ENCODE measurements around the gene HTR3B. TPM values are rescaled to one million over a fixed set of nuclear protein-coding genes. Genes with fewer than 3 reads are reported as not detected.

HTR3B gene
- total and polyA plus RNA-seq, 2 of the 4 experiments (the other 2 are of a cell fraction): not detected

DNA sequence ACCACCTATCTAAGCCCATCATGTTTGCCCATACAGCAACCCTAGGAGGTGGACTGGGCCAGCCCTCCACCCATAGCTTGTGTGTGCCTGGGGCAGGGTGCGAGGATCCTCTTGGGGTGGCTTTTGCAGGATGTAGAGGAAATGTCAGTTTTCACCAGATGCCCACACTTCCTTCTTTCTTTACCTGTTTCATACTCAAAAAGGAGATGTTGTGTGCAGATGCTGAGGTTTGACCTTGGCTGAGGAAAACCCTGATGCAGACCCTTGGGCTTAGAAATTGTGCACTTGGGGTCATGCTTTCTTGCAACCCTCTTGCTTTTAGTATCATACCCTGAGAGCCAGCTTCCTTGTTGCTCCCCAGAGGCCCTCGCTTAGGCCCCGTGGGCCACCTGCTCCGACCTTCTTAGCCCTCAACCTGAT lies 72.5 kb downstream of the HTR3B start:
- H3K4ac ChIP-seq (ENCODE audit: low read depth, low read length): no peak overlapping the region
- H4K5ac ChIP-seq (ENCODE audit: low read depth, low read length): no peak overlapping the region
- no peaks in the 10 kb centered on the region for H3K9me3 ChIP-seq (ENCODE audit: control insufficient read depth, insufficient read depth, low read length)
- H3K14ac ChIP-seq (replicated peaks; ENCODE audit: low read depth, low read length): no peak overlapping the region
- no peak overlapping the region for H3K27ac ChIP-seq (ENCODE audit: insufficient read depth, low read length)
- H3K9me1 ChIP-seq (ENCODE audit: insufficient read depth, low read length): no peaks in the 10 kb centered on the region
- no peak overlapping the region for H3K23ac ChIP-seq (ENCODE audit: low read depth, low read length)
- H3K56ac ChIP-seq (ENCODE audit: extremely low read depth, insufficient read depth, low read length): no peak overlapping the region
- ChIA-PET CTCF (no interaction called here), POLR2A (ENCODE audit: unreplicated experiment) (no interaction called here)
- no peak overlapping the region for H3K9ac ChIP-seq (ENCODE audit: low read depth, low read length)
- dilution Hi-C loops (cut with HindIII; ENCODE audit: low sequenced_read_pairs, unreplicated experiment) (no loop called here), intact Hi-C loops (cut with micrococcal nuclease) (no loop called here), in situ Hi-C loops (cut with MboI; ENCODE audit: low sequenced_read_pairs) (no loop called here)
- no peak for ATAC-seq (ENCODE audit: low read depth)
- DNase-seq: no peak
- no peaks in the 10 kb centered on the region for H3K79me1 ChIP-seq (ENCODE audit: low read depth in 1 of 2, low read length in 2 of 2)
- no peak overlapping the region for H2BK5ac ChIP-seq (ENCODE audit: low read depth, low read length, poor library complexity, severe bottlenecking)
- H3K36me3 ChIP-seq (ENCODE audit: control insufficient read depth, insufficient read depth, low read length): no peaks in the 10 kb centered on the region
- no peak overlapping the region for H2AFZ ChIP-seq (replicated peaks; ENCODE audit: low read length, poor library complexity)
- H3K4me2 ChIP-seq (ENCODE audit: low read depth, low read length): no peak overlapping the region
- H4K91ac ChIP-seq (ENCODE audit: insufficient read depth, low read depth, low read length): no peak overlapping the region
- H2AK5ac ChIP-seq (ENCODE audit: low read depth, low read length): no peak overlapping the region
- BruUV-seq (replicated peaks): no TSS peak
- H3K4me1 ChIP-seq (ENCODE audit: control insufficient read depth, insufficient read depth, low read length): no peaks in the 10 kb centered on the region
- peaks cover 2% of the 10 kb centered on the region; the same call in 1 of the 2 replicates for H3K27me3 ChIP-seq (ENCODE audit: control insufficient read depth, insufficient read depth, low read length)
- no peak overlapping the region for H2AK9ac ChIP-seq (replicated peaks; ENCODE audit: low read depth, low read length, poor library complexity)
- no peak overlapping the region for H3K18ac ChIP-seq (ENCODE audit: low read depth, low read length)
- no peak overlapping the region for H2BK15ac ChIP-seq (ENCODE audit: low read depth, low read length)
- TF ChIP-seq ELK1 (IDR thresholded peaks at IDR 0.05; ENCODE audit: borderline replicate concordance, low read depth, low read length) (no peak), CTCF (conservative IDR thresholded peaks at IDR 0.05; ENCODE audit: low read depth, low read length) (no peak), RCOR1 (IDR thresholded peaks at IDR 0.05; ENCODE audit: insufficient replicate concordance, low read length) (no peak), NFE2L2 (IDR thresholded peaks at IDR 0.05; ENCODE audit: low read depth, low read length) (no peak), RAD21 (IDR thresholded peaks at IDR 0.05; ENCODE audit: low read length) (no peak), POLR2A (IDR thresholded peaks at IDR 0.05; ENCODE audit: low read depth, low read length) (no peak), CHD1 (IDR thresholded peaks at IDR 0.05; ENCODE audit: low read depth, low read length) (no peak), MAZ (IDR thresholded peaks at IDR 0.05; ENCODE audit: borderline replicate concordance, low read depth, low read length) (no peak), MXI1 (IDR thresholded peaks at IDR 0.05; ENCODE audit: borderline replicate concordance, low read depth, low read length) (no peak), RFX5 (IDR thresholded peaks at IDR 0.05; ENCODE audit: low read depth, low read length) (no peak), SMC3 (IDR thresholded peaks at IDR 0.05; ENCODE audit: low read depth, low read length) (no peak), CEBPB (IDR thresholded peaks at IDR 0.05; ENCODE audit: low read depth, low read length) (no peak), BHLHE40 (IDR thresholded peaks at IDR 0.05; ENCODE audit: low read depth, low read length) (no peak), MAFK (IDR thresholded peaks at IDR 0.05; ENCODE audit: low read depth, low read length) (no peak), FOS (IDR thresholded peaks at IDR 0.05; ENCODE audit: low read depth, low read length) (no peak)
- TF ChIP-seq, protein P1, sequence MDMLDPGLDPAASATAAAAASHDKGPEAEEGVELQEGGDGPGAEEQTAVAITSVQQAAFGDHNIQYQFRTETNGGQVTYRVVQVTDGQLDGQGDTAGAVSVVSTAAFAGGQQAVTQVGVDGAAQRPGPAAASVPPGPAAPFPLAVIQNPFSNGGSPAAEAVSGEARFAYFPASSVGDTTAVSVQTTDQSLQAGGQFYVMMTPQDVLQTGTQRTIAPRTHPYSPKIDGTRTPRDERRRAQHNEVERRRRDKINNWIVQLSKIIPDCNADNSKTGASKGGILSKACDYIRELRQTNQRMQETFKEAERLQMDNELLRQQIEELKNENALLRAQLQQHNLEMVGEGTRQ (IDR thresholded peaks at IDR 0.05; ENCODE audit: low read depth, low read length): no peak
- WGBS, 2 experiments (ENCODE audit: extremely low coverage in 2 of 2, insufficient read length in 1 of 2): 29% methylated on average over 3 of the region's 4 CpGs; no CpG with 5 or more reads in 1 of the 2 experiments
- H4K8ac ChIP-seq (ENCODE audit: low read depth in 2 of 2, low read length in 2 of 2): no peak overlapping the region
- H2BK120ac ChIP-seq (ENCODE audit: low read depth, low read length): no peak overlapping the region
- no peaks in the 10 kb centered on the region for H4K20me1 ChIP-seq (ENCODE audit: insufficient read depth, low read length)
- H3K4me3 ChIP-seq (ENCODE audit: insufficient read depth, low read depth, low read length): no peak overlapping the region
- no peak overlapping the region for H2BK20ac ChIP-seq (ENCODE audit: low read depth, low read length)
